ENCODE results near the gene ALDH18A1.

ALDH18A1 gene

GRCh38 chr10:95579835-95580535 lies 76.5 kb downstream of the ALDH18A1 start:
- no peak for DNase-seq

- DNase-seq = no peak
Measured at GRCh38 chr10:95579292-95579691, 77.2 kb downstream of the ALDH18A1 start.

- DNase-seq = no peak
Measured at GRCh38 chr10:95578619-95579018, 77.9 kb downstream of the ALDH18A1 start.

GRCh38 chr10:95574649-95575365 lies 81.7 kb downstream of the ALDH18A1 start:
- no peak for DNase-seq

- DNase-seq = no peak
Measured at GRCh38 chr10:95573964-95574604, 82.4 kb downstream of the ALDH18A1 start.

GRCh38 chr10:95573527-95573926 lies 83.0 kb downstream of the ALDH18A1 start:
- DNase-seq = no peak

GRCh38 chr10:95572131-95572820 lies 84.2 kb downstream of the ALDH18A1 start:
- DNase-seq = no peak

- DNase-seq = no peak
Measured at GRCh38 chr10:95571390-95571789, 85.1 kb downstream of the ALDH18A1 start.

GRCh38 chr10:95569368-95569767 lies 87.1 kb downstream of the ALDH18A1 start:
- DNase-seq = no peak

- DNase-seq = no peak
Measured at GRCh38 chr10:95567903-95568630, 88.4 kb downstream of the ALDH18A1 start.

GRCh38 chr10:95566136-95566535 lies 90.4 kb downstream of the ALDH18A1 start:
- DNase-seq = no peak

- DNase-seq = no peak
Measured at GRCh38 chr10:95565336-95565735, 91.2 kb downstream of the ALDH18A1 start.

GRCh38 chr10:95564291-95564690 lies 92.2 kb downstream of the ALDH18A1 start:
- no peak for DNase-seq

GRCh38 chr10:95562341-95562965 lies 94.1 kb downstream of the ALDH18A1 start:
- DNase-seq = no peak

GRCh38 chr10:95561864-95562177 lies 94.7 kb downstream of the ALDH18A1 start:
- no peak for DNase-seq

- peak; percentile 42 to 98 (median 93) for DNase-seq
Measured at GRCh38 chr10:95561177-95561863, 95.2 kb downstream of the ALDH18A1 start, which contains the start of gene SORBS1. TSS of gene SORBS1 (minus strand) at chr10:95561371. CDS start at chr10:95441135, 120,236 bp downstream.

- peak in 32 of 56 donors; percentile 10 to 70 (median 41) for DNase-seq
Measured at GRCh38 chr10:95560278-95561176, 96.0 kb downstream of the ALDH18A1 start.

GRCh38 chr10:95559896-95560277 lies 96.6 kb downstream of the ALDH18A1 start:
- DNase-seq = peak in 1 of 56 donors; percentile 45

GRCh38 chr10:95559471-95559870 lies 97.0 kb downstream of the ALDH18A1 start:
- DNase-seq = peak in 1 of 56 donors; percentile 28

Measured in amygdala (tissue), 56 donors.